HG03175 (cell line): Measurements from ENCODE around the gene KRTAP21-2.
"Not testable (repeated sequence)": the region's sequence is repeated elsewhere in the genome, so short reads cannot be mapped to it uniquely, and the experiment has no call there.

Source experiments
- ATAC-seq: cut with Tn5 transposase; IDR thresholded peaks from one replicate; pipeline ENCODE4 v1.9.1; 2021; ENCODE audit warnings: mild to moderate bottlenecking, moderate library complexity; ENCODE audit not compliant: unreplicated experiment

The KRTAP21-2 gene

DNA sequence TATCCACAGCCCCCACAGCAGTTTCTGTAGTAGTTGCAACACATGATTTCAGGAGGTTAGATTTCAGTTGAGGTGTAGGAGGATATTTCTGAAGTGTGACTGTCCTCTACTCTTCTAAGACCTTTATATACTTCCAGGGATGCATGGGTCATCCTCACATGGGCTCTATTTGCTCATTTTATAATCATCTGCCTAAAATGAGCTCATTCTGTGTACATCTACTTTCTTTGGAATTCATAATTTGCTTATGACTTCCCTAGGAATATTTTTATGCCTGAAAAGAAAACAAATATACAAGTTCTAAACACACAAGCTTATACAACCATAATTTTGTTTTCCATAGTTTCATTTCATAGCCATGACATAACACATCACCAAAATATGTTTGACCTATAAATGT is at the start of gene KRTAP21-2:
Gene KRTAP21-2, minus strand, starts transcription at position 101 of the 400 bp plus-strand sequence. Its CDS starts 57 bp downstream, at position 44.
- ATAC-seq, result no peak

DNA sequence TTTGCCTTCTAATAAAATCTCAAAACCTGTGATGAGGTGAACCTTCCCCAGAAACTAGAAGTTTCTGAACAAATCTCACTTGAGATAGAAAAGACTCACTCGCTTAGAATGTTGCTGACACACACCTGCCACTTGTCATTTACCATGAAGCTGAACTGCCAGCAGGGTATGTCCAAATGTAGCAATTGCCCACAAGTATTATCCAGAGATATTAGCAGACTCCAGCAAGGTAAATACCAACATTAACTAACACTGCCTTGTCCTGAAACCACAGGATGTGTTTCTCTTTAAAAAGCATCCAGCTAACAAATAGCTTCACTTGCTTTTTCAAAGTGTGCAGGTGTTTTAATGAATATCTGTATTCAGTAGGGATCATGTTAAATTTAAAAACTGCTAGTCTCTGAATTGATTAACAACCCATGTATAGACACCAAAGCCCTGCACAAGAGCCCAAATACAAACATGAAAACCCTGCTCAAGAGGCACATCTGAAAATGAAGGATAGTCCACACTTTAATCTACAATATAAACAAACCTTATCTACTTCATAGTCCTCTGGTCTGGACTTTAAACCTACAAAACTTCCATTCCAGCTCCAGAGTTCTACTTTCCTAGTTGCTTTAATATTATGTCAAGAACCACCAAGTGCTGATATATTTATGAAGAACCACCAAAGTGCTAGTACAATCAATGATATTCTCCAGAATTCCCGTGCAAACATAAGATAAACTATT is 46.7 kb upstream of the KRTAP21-2 start:
- no peak for ATAC-seq

DNA sequence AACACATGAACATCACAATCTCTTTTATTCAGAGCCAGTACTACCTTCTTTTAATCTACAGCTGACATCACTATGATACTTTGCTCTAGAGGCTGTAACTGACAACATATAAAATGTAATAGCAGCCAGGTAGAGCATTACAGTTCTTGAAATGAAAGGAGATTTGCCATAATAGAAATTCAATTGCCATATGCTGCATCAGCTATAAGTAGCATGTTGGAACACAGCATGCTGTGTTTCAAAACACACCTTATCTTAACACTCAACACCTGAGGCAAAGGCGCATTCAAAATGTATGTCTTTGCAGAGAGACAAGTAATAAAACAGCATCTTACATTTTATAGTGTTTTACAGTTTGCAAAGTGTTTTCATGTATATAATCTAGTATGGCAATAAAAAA is 32.2 kb upstream of the KRTAP21-2 start:
- no peak for ATAC-seq

DNA sequence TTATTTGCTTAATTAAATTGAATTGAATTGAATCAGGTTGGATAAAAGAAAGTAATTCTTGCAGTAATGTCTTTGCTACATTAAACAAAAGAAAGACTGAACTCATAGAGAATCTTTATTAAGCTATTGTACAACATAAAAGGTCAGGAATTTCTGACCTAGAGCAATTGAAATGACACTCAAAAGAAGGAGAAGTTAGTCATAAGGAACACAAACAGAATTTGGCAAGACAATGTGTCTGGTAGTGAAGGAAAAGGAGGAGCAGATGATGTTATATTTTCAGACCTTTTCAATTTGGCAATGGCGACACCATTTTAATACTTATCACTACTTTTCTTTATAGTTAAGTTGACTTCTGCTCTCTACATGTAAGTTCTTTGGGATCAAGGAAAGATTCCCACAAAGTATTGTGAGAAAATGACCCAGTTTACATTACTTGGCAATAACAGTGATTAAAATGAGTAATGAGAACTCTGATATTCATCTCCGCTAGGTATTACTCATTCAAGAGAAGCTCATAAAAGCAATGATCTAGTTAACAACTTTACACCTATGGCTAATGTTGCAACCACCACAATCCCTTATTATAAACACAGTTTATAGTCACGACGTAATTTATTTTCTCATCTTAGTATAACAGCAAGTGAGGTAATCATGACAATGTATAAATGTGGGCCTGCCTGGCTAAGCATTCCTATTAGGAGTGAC is 22.8 kb upstream of the KRTAP21-2 start:
- no peak for ATAC-seq

DNA sequence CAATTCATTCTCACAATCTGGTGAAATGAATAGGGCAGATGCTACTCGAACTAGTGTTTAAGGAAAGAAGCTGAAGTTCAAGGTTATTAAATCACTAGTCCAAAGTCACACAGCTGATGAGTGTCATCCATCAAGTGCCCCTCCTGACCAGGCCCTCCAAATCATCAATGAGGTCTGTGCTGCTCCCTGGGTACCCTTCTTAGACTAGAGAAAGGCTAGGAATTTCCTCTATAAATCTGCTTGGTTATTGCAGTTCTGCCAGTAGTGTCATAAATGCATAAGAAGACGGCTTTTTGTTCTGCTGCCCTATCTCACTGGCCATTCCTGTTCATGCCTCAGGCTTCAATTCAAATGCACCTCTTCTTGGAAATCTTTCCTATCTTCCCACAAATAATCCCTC is 13.7 kb upstream of the KRTAP21-2 start:
- ATAC-seq, result no peak

DNA sequence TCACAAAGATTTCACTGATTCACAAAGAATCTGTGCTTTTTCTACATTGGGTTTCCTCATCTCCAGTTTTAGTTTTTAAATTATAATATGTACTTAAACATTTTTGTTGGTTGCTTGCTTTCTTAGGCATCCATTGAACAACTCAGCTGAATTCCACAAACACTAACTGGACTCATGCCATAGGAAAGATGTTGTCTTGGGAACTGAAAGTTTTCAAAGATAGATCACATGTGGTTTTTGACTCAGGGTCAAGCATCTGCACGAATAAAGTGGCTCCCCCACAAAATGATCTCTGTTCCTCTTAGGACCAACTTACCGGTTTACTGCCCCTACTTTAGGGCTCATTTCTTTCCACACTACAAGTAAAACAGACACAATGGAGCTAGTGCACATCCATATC is 11.2 kb upstream of the KRTAP21-2 start:
- ATAC-seq, result no peak

DNA sequence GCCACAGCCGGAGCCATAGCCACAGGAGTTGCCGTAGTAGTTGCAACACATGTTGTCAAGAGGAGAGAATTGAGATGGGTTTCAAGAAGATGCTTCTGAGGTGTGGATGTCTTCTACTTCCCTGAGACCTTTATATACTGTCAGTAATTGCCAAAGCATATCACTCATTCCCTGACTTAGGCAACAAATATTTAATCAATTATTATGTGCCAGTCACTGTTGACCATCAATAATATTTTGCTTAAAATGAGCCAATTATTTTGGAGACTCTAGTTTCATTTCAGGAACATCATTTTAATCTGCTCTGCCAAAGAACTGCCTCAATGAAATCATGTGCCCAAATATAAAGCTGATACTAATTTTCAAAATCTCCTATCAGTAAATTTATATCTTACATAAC is 8.3 kb upstream of the KRTAP21-2 start, which contains the start of gene KRTAP21-1:
Gene KRTAP21-1, minus strand, starts transcription at position 101 of the 400 bp plus-strand sequence. Its CDS starts 50 bp downstream, at position 51.
- not testable (repeated sequence) for ATAC-seq

DNA sequence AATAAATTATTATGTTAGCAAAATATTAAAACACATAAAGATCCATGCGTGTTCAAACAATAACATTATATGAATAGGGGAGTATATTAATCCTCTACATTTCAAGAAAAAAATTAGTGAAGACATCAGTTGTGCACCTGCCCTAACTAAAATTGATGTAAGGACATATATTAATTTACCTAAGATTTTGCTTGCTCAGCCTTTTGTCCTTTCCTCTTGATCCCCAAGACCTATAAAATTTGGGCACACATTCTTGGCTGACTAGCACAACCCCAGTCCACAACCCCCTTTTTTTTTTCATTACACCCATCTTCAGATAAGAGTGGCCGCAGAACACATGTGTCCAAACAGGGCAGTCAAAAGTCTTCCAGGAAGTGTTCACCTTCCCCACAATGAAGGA is 6.6 kb downstream of the KRTAP21-2 start:
- no peak for ATAC-seq

DNA sequence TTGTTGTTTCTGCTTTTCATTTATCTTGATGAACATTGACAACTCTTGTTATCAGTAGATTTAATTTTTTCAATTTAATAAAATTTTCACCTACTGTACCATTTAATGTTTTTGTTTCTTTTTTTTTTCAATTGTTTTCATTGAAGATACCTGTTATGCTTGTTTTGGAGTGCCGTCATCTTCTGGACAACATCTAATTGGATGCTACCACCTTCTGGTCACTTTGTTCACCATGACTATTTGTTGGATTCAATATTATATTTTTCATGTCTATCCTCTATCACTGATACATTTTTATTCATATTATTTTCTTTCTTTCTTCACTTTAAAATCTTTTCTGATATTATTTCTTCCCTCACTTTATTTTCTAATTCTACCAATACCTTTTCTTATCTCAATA is 14.0 kb downstream of the KRTAP21-2 start:
- ATAC-seq, result no peak

DNA sequence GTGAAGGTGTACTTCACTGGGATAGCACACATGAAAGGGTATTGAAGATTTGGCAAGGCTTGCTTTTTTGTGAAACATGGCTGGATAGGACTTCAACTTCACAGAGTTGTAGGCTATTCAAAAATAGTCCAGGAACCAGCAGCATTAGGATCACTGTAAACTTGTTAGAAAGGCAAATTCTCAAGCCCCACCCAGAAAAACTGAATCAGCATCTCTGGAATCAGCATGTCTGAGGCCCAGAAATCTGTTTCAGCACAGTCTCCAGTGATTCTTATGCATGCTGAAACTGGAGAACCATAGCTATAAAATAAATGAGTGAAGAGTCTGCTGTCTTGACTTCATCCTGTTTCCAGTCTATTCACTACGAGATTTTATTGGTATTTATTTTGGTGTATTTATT is 20.3 kb downstream of the KRTAP21-2 start:
- ATAC-seq, result no peak

DNA sequence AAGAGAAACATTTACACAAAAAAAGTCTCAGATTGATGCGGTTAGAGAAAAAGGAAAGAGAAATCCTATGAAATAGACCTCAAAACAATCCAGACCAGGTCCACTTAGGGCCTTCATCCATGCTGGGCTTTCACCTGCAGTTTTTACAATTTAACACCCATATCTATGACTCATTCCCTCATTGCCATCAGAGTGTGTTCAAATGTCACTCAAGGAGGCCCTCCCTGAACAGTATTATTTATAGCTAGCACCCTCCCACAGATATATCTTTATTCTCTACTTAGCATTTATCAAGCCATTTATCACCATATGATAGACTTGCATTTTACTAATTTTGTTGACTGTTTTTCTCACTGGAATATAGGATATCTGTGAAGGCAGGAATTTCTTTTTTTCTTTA is 27.7 kb downstream of the KRTAP21-2 start:
- ATAC-seq, result no peak

DNA sequence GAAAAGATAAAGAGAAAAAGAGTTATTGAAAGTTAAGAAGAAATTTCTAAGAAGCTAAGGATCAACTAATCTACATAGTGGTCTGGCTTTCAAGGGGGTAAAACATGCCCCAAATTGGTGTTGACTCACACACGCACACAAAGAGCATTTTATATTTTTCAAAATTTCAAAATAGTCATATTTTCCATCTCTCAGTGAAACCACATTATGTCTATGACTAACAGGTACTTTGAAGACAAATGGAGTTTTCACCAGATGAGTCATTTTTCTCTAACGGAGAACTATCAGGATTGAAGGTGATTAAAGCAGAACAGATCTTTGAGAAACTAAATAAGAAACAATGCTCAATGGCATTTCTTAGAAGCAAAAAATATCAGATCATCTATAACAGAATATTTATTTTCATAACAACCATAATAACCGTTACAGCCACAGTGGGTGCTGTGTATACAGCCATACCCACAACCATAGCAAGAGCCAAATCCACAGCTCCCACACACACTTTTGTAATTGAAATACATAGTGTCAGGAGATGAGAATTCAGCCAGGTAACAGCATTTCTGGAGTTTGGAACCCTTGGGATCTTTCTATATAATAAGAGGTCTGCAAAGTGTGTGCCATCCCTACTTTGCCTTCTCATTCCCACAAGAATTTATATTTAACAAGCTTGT is 28.7 kb downstream of the KRTAP21-2 start, which contains the start of gene KRTAP21-3:
Gene KRTAP21-3, minus strand, starts transcription at position 539 of the 671 bp plus-strand sequence. Its CDS starts 18 bp downstream, at position 521.
- ATAC-seq, result no peak

DNA sequence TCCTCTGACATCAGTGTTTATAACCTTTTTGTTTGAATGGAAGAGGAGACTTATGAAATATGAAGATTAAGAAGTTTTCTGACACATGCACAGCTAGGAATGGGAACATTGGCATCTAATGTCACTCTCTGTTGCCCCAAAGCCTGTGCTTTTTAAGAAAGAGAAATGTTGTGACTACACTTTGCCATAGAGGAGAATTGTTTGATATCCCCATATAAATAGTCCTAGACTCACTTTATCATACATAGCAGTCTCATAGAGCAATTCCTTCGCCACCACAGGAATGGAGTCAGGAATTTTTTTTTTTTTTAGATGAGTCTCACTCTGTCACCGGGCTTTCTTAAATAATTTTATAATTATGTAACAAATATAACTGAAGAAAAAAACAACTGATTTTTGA is 30.0 kb downstream of the KRTAP21-2 start:
- no peak for ATAC-seq

DNA sequence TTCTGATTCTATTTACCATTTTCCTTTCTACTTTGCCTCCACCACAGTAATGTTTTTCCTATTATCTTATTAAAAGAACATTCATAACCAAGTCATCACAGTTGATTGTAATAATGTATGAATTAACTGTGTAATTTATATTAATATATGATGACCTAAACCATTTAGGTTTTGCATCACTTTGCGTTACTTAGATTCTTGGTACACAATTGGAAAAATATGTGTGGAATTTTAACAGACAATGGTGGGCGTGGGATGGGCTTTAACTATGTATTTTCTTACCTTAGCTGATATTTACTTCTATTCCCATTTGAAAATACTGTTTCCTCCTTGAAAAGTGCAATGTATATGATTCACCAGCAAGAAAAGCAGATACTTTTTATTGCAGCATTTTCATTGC is 32.1 kb downstream of the KRTAP21-2 start:
- no peak for ATAC-seq

DNA sequence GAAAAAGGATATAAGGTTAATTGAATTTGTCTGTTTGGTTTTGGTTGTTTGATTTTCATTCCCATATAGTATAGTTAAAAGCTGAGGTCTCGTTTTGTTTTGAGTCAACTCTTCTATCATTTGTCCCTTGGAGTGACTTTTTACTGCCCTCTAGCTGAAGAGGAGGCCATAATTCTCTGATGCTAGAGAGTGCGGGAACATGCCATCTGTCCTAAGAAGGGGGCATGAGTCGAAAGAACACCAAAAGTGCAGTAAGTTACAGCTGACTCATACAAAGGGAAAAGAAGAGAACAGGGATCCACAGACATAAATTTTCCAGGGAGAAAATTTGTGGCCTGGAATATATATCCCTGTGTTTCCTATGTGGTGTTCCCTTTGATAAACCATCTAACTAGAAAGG is 32.6 kb downstream of the KRTAP21-2 start:
- no peak for ATAC-seq

DNA sequence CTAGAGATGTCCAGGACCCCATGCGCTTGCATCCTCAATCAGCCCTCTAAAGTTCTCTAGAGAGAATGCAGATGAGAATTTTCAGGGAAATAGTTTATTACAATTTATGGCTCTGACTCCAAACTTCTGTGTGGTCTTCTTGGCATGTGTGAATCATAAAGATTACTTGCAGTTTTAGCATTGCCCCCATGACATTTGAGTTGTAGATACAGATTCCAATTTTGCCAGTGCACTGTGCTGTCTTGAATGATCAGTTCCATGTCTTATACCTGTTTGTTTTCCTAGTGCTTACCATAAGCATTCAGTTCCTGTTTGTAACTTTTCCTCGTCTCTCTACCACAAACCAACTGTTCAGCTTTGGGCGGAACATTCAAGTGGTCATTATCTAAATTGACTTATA is 33.3 kb downstream of the KRTAP21-2 start:
- no peak for ATAC-seq

DNA sequence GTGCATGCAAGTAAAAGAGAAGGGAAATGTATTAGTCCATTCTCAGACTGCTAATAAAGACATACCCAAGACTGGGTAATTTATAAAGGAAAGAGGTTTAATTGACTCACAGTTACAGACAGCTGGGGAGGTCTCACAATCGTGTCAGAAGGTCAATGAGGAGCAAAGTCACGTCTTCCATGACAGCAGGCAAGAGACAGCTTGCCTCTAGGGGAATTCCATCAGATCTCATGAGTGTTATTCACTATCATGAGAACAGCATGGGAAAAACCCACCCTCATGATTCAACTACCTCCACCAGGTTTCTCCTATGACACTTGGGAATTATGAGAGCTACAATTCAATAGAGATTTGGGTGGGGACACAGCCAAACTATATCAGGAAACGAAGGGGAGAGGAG is 36.6 kb downstream of the KRTAP21-2 start:
- no peak for ATAC-seq

DNA sequence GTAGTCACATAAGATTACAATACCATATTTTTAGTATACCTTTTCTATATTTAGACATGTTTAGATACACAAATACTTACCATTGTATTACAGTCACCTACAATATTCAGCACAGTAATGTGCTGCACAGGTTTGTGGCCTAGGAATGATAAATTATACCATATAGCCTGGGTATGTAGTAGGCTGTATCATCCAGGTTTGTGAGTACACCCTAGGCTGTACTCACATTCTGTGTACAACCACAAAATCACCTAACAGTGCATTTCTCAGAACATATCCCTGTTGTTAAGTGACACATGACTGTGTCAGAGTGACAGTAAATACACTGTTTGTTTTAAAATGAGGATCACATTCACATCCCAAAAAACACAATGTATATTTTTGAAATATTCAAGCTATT is 39.6 kb downstream of the KRTAP21-2 start:
- no peak for ATAC-seq
